ENCODE measurements around the gene PLA2G4E. TPM values are rescaled to one million over a fixed set of nuclear protein-coding genes. Genes with fewer than 3 reads are reported as not detected.

Gene PLA2G4E
- total and polyA plus RNA-seq, 7 donors: 0.01 to 0.34 (median 0.08) TPM; not detected in 2

GRCh38 chr15:42038401-42038800 lies 17.6 kb upstream of the PLA2G4E start:
- Histone ChIP-seq H3K4me3 (no peak overlapping the region), H3K4me1 (no peaks in the 10 kb centered on the region), H3K27me3 (ENCODE audit: insufficient read depth in 3 of 3, low read length in 2 of 3) (no peaks in the 10 kb centered on the region), H3K36me3 (ENCODE audit: insufficient read depth in 1 of 2, low read depth in 1 of 2) (no peaks in the 10 kb centered on the region), H3K9me3 (no peaks in the 10 kb centered on the region), H3K27ac (no peak overlapping the region)
- 93 to 98% (median 94%) methylated on average over 6 of the region's 6 CpGs for WGBS, 3 donors
- TF ChIP-seq, protein P1, sequence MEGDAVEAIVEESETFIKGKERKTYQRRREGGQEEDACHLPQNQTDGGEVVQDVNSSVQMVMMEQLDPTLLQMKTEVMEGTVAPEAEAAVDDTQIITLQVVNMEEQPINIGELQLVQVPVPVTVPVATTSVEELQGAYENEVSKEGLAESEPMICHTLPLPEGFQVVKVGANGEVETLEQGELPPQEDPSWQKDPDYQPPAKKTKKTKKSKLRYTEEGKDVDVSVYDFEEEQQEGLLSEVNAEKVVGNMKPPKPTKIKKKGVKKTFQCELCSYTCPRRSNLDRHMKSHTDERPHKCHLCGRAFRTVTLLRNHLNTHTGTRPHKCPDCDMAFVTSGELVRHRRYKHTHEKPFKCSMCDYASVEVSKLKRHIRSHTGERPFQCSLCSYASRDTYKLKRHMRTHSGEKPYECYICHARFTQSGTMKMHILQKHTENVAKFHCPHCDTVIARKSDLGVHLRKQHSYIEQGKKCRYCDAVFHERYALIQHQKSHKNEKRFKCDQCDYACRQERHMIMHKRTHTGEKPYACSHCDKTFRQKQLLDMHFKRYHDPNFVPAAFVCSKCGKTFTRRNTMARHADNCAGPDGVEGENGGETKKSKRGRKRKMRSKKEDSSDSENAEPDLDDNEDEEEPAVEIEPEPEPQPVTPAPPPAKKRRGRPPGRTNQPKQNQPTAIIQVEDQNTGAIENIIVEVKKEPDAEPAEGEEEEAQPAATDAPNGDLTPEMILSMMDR (IDR thresholded peaks at IDR 0.05): no peak
- DNase-seq (no peak), ATAC-seq (no peak)
- intact Hi-C loops (cut with DNase I): no loop called here

GRCh38 chr15:42037656-42038055 lies 16.8 kb upstream of the PLA2G4E start:
- H3K27me3 ChIP-seq (ENCODE audit: insufficient read depth in 3 of 3, low read length in 2 of 3): no peaks in the 10 kb centered on the region
- H3K36me3 ChIP-seq (ENCODE audit: insufficient read depth in 1 of 2, low read depth in 1 of 2): no peaks in the 10 kb centered on the region
- DNase-seq: no peak
- TF ChIP-seq, protein P1 (IDR thresholded peaks at IDR 0.05): no peak
- intact Hi-C loops (cut with DNase I): no loop called here
- ATAC-seq: peak in 3 of 4 donors; percentile 30 to 73 (median 53)
- 46 to 59% (median 50%) methylated on average over 8 of the region's 8 CpGs for WGBS, 3 donors
- H3K27ac ChIP-seq: no peak overlapping the region
- H3K4me1 ChIP-seq: no peaks in the 10 kb centered on the region
- H3K9me3 ChIP-seq: no peaks in the 10 kb centered on the region
- no peak overlapping the region for H3K4me3 ChIP-seq

DNA sequence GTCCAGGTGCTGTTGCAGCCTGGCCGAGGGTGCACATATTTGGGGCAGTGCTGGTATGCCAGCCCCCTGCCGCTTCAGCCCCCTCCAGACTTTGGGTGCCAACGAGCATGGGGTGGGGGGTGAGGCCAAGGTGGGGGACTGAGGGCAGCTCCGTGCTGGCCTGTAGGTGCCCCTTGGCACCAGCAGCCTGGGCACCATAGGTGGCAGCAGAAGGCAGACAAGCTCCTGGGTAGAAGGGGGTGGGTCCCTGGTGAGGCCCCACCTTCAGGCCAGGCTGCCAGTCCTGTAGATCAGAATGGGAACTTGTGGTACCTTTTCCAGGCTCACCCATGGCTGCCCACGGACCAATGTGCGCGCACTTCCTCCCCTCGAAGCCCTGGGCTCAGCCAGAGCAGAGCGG lies 16.1 kb upstream of the PLA2G4E start:
- 88 to 90% (median 89%) methylated on average over 8 to 9 of the region's 9 CpGs for WGBS, 3 donors

DNA sequence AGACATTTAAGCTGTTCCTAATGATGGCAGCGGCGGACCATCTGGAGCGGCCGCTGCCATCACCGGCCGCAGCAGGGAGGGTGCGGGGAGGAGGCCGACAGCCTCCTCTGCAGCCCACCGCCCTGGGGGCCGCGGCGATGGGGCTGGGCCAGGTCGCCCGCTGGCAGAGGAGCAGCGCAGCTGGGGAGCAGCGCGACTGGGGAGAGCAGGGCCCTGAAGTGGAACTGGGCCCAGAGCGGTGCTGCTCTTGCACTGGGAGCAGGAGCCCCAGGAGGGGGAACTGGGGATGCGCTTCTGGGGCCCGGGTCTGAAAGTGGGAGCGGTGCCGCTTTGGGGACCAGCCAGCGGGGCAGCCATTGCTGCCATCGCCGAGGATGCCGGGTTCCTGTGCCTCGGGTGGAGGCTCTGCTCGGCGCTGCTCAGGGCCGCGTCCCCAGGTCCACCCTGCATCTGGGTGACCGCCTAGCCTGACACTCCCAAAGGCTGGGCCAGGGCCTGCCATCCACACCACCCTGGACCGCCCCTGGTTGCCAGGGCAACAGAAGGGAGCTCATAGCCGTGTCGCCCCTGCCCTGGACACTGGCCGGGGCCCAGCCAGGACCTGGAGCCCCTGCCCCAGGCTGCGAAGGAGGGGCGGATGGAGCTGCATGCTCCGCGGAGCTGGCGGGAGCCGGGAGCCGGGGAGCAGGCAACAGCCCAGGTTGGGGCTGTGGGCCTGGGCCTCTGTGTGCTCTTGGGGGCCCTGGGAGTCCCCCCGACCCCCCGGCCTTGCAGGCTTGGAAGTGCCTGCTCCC lies 15.5 kb upstream of the PLA2G4E start:
- WGBS, 3 donors: 82 to 87% (median 84%) methylated on average over 43 to 45 of the region's 45 CpGs
- no peak overlapping the region for H3K27ac ChIP-seq
- ATAC-seq (peak in 1 of 4 donors; percentile 17), DNase-seq (no peak)
- H3K4me3 ChIP-seq: no peak overlapping the region
- H3K27me3 ChIP-seq (ENCODE audit: insufficient read depth in 3 of 3, low read length in 2 of 3): no peaks in the 10 kb centered on the region
- TF ChIP-seq, protein P1 (IDR thresholded peaks at IDR 0.05): no peak
- peaks cover 10% of the 10 kb centered on the region for H3K4me1 ChIP-seq
- peaks cover 4% of the 10 kb centered on the region for H3K9me3 ChIP-seq
- intact Hi-C loops (cut with DNase I): no loop called here
- no peaks in the 10 kb centered on the region for H3K36me3 ChIP-seq (ENCODE audit: insufficient read depth in 1 of 2, low read depth in 1 of 2)

More for the DNA sequence above, 16.1 kb upstream of the PLA2G4E start:
- DNase-seq (no peak), ATAC-seq (no peak)
- Histone ChIP-seq H3K4me1 (peaks cover 5% of the 10 kb centered on the region), H3K4me3 (no peak overlapping the region), H3K36me3 (ENCODE audit: insufficient read depth in 1 of 2, low read depth in 1 of 2) (no peaks in the 10 kb centered on the region), H3K9me3 (peaks cover 2% of the 10 kb centered on the region), H3K27me3 (ENCODE audit: insufficient read depth in 3 of 3, low read length in 2 of 3) (no peaks in the 10 kb centered on the region), H3K27ac (no peak overlapping the region)
- intact Hi-C loops (cut with DNase I): no loop called here
- TF ChIP-seq, protein P1 (IDR thresholded peaks at IDR 0.05): no peak

GRCh38 chr15:42035435-42035761 lies 14.6 kb upstream of the PLA2G4E start:
- no peak for DNase-seq
- TF ChIP-seq, protein P1 (IDR thresholded peaks at IDR 0.05): no peak
- 47 to 62% (median 58%) methylated on average over 3 of the region's 3 CpGs for WGBS, 3 donors

More at GRCh38 chr15:42035435-42035761, 14.6 kb upstream of the PLA2G4E start:
- H3K4me3 ChIP-seq: no peak overlapping the region
- no peaks in the 10 kb centered on the region for H3K27me3 ChIP-seq (ENCODE audit: insufficient read depth in 3 of 3, low read length in 2 of 3)
- no peak for ATAC-seq
- peaks cover 10% of the 10 kb centered on the region for H3K4me1 ChIP-seq
- intact Hi-C loops (cut with DNase I): no loop called here
- peaks cover 4% of the 10 kb centered on the region for H3K9me3 ChIP-seq
- no peak overlapping the region for H3K27ac ChIP-seq
- H3K36me3 ChIP-seq (ENCODE audit: insufficient read depth in 1 of 2, low read depth in 1 of 2): no peaks in the 10 kb centered on the region
